ENCODE measurements around the gene PTPRD.

DNA sequence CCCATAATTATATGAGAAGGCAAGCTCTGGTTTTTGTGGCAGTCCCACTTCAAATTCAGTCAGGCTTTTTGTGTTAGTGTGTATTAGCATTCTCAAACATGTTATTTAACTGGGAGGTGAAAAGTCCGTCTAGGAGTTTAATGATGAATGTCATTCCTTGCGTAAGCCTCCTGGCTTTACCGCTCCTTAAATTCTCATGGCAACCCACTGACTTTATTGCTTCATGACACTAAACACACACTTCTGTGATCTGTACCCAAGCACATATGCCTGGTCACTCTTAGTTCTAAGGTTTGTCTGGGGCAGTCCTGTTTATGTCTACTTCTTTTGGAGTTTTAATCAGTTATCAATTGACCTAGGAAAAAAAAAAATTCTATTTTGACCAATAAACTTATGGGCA is 2135.4 kb downstream of the PTPRD start:
- TF ChIP-seq, protein P1, sequence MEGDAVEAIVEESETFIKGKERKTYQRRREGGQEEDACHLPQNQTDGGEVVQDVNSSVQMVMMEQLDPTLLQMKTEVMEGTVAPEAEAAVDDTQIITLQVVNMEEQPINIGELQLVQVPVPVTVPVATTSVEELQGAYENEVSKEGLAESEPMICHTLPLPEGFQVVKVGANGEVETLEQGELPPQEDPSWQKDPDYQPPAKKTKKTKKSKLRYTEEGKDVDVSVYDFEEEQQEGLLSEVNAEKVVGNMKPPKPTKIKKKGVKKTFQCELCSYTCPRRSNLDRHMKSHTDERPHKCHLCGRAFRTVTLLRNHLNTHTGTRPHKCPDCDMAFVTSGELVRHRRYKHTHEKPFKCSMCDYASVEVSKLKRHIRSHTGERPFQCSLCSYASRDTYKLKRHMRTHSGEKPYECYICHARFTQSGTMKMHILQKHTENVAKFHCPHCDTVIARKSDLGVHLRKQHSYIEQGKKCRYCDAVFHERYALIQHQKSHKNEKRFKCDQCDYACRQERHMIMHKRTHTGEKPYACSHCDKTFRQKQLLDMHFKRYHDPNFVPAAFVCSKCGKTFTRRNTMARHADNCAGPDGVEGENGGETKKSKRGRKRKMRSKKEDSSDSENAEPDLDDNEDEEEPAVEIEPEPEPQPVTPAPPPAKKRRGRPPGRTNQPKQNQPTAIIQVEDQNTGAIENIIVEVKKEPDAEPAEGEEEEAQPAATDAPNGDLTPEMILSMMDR (conservative IDR thresholded peaks at IDR 0.05; ENCODE audit: low read depth, low read length), result no peak
- no peak for TF ChIP-seq POLR2A (IDR thresholded peaks at IDR 0.05; ENCODE audit: low read depth, low read length)
- TF ChIP-seq BHLHE40 (IDR thresholded peaks at IDR 0.05; ENCODE audit: low read depth, low read length), result no peak
- no peak for TF ChIP-seq RFX5 (IDR thresholded peaks at IDR 0.05; ENCODE audit: low read depth, low read length)
- TF ChIP-seq, protein P2, sequence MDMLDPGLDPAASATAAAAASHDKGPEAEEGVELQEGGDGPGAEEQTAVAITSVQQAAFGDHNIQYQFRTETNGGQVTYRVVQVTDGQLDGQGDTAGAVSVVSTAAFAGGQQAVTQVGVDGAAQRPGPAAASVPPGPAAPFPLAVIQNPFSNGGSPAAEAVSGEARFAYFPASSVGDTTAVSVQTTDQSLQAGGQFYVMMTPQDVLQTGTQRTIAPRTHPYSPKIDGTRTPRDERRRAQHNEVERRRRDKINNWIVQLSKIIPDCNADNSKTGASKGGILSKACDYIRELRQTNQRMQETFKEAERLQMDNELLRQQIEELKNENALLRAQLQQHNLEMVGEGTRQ (IDR thresholded peaks at IDR 0.05; ENCODE audit: low read depth, low read length), result no peak
- TF ChIP-seq SMC3 (IDR thresholded peaks at IDR 0.05; ENCODE audit: low read depth, low read length), result no peak
